C4-2B (cell line): ENCODE measurements around the gene TENM4.

Source experiments
- H3K27ac ChIP-seq: fragments of 450-650 bp; 2 replicates; pipeline ENCODE4 v1.5.1; 2017
- CTCF ChIP-seq: fragments of 450-650 bp; conservative IDR thresholded peaks from 2 replicates; pipeline ENCODE4 v1.5.1; 2017; ENCODE audit warnings: mild to moderate bottlenecking
- ZFX ChIP-seq: fragments of 450-650 bp; IDR thresholded peaks from 2 replicates; pipeline ENCODE4 v1.6.1; 2017

The TENM4 gene

GRCh38 chr11:79151396-79151795 lies 289.4 kb downstream of the TENM4 start:
- no peak overlapping the region for H3K27ac ChIP-seq
- TF ChIP-seq CTCF (no peak), ZFX (no peak)

- no peak overlapping the region for H3K27ac ChIP-seq
- no peak for TF ChIP-seq CTCF
- TF ChIP-seq ZFX = no peak
Measured at GRCh38 chr11:79150966-79151365, 289.9 kb downstream of the TENM4 start.

- no peak overlapping the region for H3K27ac ChIP-seq
- TF ChIP-seq ZFX (no peak), CTCF (no peak)
Measured at GRCh38 chr11:79150320-79150719, 290.5 kb downstream of the TENM4 start.

- TF ChIP-seq CTCF (no peak), ZFX (no peak)
- no peak overlapping the region for H3K27ac ChIP-seq
Measured at GRCh38 chr11:79147731-79148130, 293.1 kb downstream of the TENM4 start.

- H3K27ac ChIP-seq = no peak overlapping the region
- TF ChIP-seq ZFX (no peak), CTCF (no peak)
Measured at GRCh38 chr11:79147011-79147410, 293.8 kb downstream of the TENM4 start.

- H3K27ac ChIP-seq = no peak overlapping the region
- TF ChIP-seq ZFX = no peak
- no peak for TF ChIP-seq CTCF
Measured at GRCh38 chr11:79139900-79140299, 300.9 kb downstream of the TENM4 start.

- no peak for TF ChIP-seq ZFX
- TF ChIP-seq CTCF = no peak
- H3K27ac ChIP-seq = no peak overlapping the region
Measured at GRCh38 chr11:79129702-79130101, 311.1 kb downstream of the TENM4 start.
